ENCODE measurements around the gene RIPOR3.

GRCh38 chr20:50683570-50683969, 7.8 kb downstream of the RIPOR3 start:
- TF ChIP-seq CTCF (optimal IDR thresholded peaks at IDR 0.05 in 1 of 3, IDR thresholded peaks at IDR 0.05 in 1 of 3, conservative IDR thresholded peaks at IDR 0.05 in 1 of 3; ENCODE audit: extremely low read depth in 1 of 3, insufficient read depth in 2 of 3, low read length in 3 of 3) (no peak), EZH2 (IDR thresholded peaks at IDR 0.05; ENCODE audit: low read length) (no peak)
